CD4-positive, alpha-beta T cell treated with Interleukin-17A for 4 hours (primary cell): ENCODE measurements around the gene MYH6.
"Not testable (repeated sequence)": the region's sequence is repeated elsewhere in the genome, so short reads cannot be mapped to it uniquely, and the experiment has no call there.

Experiments used
- DNase-seq: peaks from one replicate; pipeline ENCODE4 v3.0.0-alpha.2; 2020; ENCODE audit warnings: mixed read lengths

MYH6 gene

DNA sequence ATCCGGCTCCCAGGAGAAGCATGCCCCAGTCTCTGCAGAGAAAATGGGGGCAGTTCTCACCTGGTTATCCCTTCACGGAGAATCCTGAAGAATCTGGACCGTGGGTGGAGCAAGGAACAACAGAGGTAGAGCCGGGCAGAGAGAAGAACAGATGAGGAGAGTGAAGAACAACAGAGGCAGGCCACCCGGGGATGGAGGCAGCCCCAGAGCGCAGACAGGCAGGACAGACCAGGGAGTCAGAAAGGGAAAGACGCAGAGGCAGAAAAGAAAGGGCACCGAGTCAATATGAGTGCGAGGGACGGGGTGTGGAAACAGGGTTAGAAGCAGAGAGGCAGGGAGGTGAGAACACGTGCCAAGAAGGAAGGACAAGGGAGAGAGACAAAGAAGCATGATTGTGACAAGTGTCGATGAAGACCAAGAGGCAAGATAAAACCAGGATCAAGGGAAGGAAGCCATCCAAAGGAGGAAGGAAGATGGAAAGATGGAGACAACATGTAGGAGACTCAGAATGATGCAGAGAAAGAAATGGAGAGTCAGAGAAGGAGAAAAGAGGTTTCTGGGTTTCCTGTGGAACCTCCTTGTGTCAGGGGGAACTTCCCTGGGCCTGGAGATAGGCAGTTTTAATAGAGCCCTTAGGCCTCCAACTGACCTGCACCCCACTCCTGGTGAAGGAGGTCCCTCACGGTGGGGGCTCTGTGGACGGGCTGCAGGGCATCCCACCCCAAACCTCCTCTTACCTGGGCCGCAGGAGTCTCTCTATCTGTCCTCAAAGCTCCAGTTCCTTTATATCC lies at the start of gene MYH6:
Gene MYH6 (minus strand): TSS at position 758 of the 791 bp plus-strand sequence. CDS start 1,050 bp downstream, outside the sequence.
- DNase-seq = no peak

GRCh38 chr14:23456883-23457586 lies 49.0 kb upstream of the MYH6 start:
- not testable (repeated sequence) for DNase-seq

- no peak for DNase-seq
Observed at GRCh38 chr14:23454445-23454856, 46.4 kb upstream of the MYH6 start.

- DNase-seq = no peak
Observed at GRCh38 chr14:23452237-23452636, 44.2 kb upstream of the MYH6 start.

GRCh38 chr14:23450379-23450778 lies 42.3 kb upstream of the MYH6 start:
- DNase-seq = no peak

DNA sequence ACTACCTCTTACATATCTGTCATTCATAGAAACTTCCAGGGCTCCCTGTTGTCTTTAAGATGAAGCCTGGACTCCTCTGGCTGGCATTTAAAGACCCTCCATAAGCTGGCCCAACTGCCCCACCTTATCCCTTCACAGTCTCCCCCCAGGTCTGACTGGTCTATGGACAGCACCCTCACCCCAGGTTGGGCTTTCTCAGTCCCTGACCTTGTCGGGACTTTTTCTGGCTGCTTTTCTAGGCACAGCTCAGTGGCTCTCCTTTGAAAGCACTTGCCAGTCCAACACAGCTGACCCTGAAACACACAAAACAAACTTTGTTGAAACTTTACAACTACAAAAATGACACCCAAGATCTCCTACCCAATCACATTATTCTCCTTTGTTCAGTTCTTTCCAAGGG lies 41.2 kb upstream of the MYH6 start:
- DNase-seq = no peak

DNA sequence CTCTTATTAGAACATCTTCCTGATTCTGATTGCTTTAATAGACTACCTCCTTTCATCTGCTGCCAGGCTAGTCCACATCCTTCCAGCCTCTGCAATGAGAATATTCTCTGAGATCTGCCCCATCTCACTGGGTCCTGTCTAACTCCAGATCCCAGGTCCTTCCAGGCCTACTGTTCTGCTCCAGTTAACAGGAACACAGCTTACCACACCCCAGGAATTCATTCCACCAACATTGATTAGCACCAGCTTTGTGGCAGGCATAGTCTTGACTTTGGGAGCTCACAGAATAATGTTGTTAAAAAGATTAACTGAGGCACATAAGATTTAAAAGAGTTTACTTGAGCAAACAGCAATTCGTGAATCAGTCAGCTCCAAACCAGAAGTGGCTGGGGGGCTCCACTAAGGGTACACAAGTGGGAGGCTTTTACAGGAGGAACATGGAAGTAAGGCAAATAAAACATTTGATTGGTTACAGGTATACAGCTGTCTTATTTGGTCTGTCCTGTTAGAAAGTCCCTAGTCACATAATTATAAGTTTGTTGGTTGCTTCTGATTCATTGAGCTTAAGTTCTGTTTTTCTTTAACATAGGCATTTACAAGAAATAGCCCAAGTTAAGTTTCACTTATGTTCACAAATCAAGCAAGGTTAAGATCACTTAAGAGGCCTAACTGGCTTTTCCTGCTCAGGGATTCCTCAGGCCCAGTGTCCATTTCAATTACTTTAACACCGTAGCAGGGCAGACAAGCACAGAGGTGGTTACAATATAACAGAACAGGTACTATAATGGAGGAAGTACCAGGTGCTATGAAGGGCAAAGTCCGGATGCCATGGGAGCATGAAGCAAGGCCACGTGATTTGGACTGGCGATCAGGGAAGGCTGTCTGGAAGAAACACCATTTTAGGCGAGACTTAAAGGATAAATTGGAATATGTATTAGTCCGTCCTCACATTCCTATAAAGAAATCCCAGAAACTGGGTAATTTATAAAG lies 39.6 kb upstream of the MYH6 start:
- no peak for DNase-seq

GRCh38 chr14:23446291-23446851 lies 38.3 kb upstream of the MYH6 start:
- no peak for DNase-seq

DNA sequence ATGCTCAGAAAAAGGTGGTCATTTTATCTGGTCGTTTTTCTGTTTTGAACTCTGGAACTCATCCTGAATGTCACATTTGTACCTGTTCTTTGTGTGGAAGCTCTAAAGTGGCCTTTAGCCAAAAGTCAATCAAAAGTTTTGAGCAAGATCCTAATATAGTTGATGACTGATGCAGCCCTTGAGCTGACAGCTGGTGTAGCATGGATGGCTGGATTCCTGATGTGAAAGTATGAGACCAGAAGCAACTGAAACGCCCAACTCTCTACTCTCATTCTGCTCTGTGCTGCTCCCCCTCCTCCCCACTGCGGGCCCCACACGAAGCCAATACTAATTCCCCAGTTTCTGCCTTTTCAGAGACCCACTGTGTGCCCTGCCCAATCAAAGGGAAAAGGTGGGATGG lies 37.7 kb upstream of the MYH6 start:
- no peak for DNase-seq

GRCh38 chr14:23444314-23444713 lies 36.2 kb upstream of the MYH6 start:
- DNase-seq = no peak

DNA sequence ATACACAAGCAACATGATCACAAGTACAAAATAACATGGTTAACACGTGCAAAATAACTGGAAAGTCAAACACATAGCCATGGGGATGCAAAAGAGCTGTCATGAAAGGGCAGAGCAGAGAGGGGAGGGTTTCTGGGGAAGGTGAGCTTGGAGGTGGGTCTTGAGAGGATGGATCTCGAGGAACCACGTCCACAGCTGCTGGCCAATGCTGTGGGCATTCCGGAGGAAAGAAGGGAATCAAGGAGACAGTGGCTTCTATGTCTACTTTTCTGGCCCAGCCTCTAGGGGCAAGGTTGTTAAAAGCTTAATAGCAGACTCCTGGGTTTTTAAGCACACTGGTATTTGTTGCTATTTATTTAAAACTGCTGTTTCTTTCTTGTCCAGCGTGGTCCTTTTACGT lies 35.8 kb upstream of the MYH6 start:
- no peak for DNase-seq

GRCh38 chr14:23443411-23443812 lies 35.3 kb upstream of the MYH6 start:
- DNase-seq = no peak

GRCh38 chr14:23442721-23443356 lies 34.8 kb upstream of the MYH6 start:
- DNase-seq = no peak

DNA sequence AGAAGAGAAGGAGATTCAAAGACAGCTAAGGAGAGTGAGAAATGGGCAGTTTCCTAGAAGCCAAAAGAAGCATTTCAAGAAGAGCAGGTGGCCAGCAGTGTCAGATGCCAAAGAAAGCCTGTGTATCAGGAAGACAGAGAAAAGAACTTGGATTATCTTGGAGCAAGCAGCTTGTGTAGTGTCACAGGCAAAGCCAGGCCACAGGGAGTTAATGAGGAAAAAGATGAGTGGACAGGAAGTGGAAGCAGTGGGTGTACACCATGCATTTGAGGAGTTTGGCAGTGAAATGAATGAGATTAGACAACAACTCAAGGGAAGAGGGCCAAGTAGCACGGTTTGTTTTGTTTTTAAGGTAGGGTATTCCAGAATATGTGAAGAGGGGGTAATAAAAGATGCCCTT lies 33.0 kb upstream of the MYH6 start:
- DNase-seq = no peak

DNA sequence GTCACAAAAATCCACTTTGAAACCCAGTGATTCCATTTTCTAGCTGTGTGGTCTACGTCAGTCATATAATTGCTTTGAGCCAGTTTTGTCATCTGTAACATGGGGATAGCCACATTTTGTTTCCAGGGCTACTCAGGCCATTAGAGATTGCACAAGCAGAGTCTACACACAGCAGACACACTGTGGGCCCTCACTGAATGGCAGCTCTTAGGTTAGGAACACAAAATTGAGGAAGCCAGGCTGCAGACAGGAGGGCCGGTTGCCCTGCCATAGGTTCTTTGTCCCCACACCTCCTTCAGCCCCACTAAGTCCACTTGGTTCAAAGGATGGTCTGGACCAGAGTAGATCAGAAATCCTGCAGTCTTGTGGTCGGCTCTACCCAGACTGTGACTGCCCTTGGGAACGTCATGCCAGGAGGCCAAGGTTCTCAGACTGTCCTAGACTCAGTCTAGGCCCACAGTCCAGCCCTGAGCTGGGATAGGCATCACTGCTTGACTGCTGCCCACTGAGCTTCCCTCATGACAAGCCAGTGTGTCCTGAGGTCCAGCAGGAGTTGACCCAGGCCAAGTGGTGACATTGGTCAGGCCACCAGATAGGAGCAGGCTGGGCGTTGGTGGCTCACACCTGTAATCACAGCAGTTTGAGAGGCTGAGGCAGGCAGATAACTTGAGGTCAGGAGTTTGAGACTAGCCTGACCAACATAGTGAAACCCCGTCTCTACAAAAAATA lies 31.2 kb upstream of the MYH6 start:
- DNase-seq = no peak

DNA sequence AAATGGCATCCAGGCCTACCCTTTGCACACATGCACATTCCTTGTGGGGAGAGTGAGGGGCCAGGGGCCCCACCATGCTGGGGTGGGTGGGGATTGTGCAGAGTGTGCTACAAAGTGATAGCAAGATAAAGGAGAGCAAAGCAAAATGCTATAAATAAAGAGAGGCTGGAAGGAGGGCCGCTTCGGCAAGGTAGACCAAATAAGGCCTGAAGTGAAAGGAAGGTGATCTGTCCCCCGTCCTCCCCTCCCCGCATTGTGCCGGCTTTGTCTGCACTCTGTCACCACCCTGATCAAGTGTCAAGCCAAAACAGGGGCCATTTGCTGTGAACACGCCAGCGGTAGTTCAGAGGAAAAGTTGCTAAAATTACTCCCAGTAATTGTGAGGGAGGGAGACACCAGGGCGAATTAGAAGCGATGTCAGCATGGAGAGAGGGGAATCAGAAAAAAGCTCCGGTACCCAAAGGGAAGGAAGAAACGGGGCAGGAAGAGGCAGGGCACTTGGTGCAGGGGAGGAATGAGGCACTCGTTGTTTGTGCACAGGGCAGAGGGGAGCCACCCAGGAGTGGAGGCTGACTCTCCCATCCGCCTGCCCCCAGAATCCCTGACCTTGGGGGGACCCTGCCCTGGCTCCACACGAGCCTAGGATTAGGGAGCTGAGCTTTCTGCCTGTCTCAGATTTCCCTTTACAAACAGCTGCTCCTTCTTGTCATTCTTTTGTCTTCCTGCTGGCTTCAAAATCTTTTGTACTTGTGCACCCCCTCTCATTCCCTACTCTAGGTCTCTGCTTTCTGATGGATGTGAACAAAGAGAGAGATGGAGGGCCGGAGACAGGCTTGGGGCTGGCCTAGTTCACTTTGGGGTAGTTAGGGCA lies 30.3 kb upstream of the MYH6 start:
- DNase-seq = no peak

DNA sequence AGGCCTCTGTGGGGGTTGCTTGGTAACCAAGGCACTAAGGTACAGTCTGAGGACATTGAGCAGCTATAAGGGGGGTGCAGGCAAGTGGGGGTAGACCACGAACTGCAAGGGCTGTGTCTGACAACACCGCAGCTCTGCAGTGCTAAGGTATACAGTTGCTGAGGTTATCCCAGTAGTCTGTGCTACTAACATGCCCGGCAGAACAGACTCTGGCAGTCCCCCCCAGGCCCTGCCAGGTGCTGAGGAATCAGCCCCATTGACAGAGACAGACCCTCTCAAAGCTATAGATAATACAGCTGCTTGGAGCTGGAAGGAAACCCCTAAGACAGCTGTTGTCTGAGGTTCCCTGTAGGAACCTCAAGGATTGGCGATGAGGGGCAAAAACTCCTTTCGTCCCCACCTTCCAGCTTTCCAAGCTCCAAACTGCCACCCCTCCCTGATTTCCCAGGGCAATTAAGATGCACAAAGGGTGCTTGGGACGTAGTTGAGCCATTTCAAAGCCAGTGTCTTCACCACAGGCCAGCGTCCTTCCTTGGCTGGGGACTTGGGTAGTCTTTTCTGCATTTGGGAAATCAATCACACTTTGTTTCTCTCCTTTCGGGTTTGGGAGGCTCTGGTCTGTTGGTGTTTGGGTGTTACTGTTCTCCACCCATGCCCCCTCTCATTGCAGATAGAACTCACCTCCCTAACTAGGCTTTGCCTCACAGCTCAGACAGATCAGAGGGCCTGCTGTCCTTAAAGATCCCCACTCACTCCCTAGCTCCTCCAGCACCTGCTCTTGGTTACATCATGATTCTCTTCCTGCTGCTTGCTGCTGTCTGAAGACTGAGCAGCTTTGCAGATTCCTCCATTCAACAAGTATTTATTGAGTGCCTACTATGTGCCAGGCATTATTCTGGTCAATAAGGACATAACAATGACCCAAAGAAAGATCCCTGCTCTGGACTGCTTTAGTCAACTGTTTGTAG lies 29.3 kb upstream of the MYH6 start:
- DNase-seq = no peak

GRCh38 chr14:23436327-23437132 lies 28.5 kb upstream of the MYH6 start:
- no peak for DNase-seq
